B cell (primary cell): ENCODE measurements around the gene TRPV6. TPM values are rescaled to one million over a fixed set of nuclear protein-coding genes. Genes with fewer than 3 reads are reported as not detected.

Experiments used
- ATAC-seq: fragments of 200-7000 bp; cut with Tn5 transposase; one replicate; pipeline ENCODE4 v1.10.0; 2021; ENCODE audit warnings: low read depth, mild to moderate bottlenecking, moderate number of reproducible peaks, moderate library complexity
- CTCF ChIA-PET: fragments of 350-600 bp; sonication (Branson Sonifier 250); formaldehyde crosslinking; loops from one replicate; lab custom pipeline; 2021; ENCODE audit warnings: antibody characterized with exemption, inconsistent platforms; lab: Charles Lee
- POLR2A ChIA-PET: fragments of 350-600 bp; sonication (Branson Sonifier 250); formaldehyde crosslinking; loops from one replicate; lab custom pipeline; 2021; ENCODE audit warnings: antibody characterized with exemption; lab: Charles Lee
- DNase-seq: peaks from one replicate; pipeline ENCODE4 v3.0.0; 2013
- H2AFZ ChIP-seq: 2 replicates; pipeline ENCODE4 v1.6.1; 2012; ENCODE audit warnings: mild to moderate bottlenecking, low read depth, low read length; ENCODE audit not compliant: insufficient read depth, poor library complexity, severe bottlenecking
- H3K27ac ChIP-seq, 2 donors: 1 replicate in 1 of 2; 2 replicates in 1 of 2; pipeline ENCODE4 v1.5.1; 2012 to 2013; ENCODE audit warnings: low read length in 2 of 2, mild to moderate bottlenecking in 2 of 2, moderate library complexity in 1 of 2
- H3K27me3 ChIP-seq, 4 experiments: fragments of 200-600 bp in 1 of 4; sonication (generic) in 1 of 4; replicated peaks in 1 of 4; 1 replicate in 2 of 4; 2 replicates in 2 of 4; pipeline versions ENCODE4 v1.6.1 to v1.7.0; 2013 to 2016; ENCODE audit warnings: low read length in 3 of 4, mild to moderate bottlenecking in 2 of 4, mixed read lengths in 1 of 4, moderate library complexity in 1 of 4; ENCODE audit not compliant: insufficient read depth in 4 of 4, control insufficient read depth in 3 of 4; ENCODE audit errors: control extremely low read depth in 1 of 4
- H3K36me3 ChIP-seq, 2 experiments: replicated peaks in 1 of 2; 1 replicate in 1 of 2; 2 replicates in 1 of 2; pipeline versions ENCODE4 v1.6.1 to v1.7.1; 2013; ENCODE audit warnings: low read length in 1 of 2; ENCODE audit not compliant: insufficient read depth in 2 of 2, control insufficient read depth in 1 of 2; ENCODE audit errors: control extremely low read depth in 1 of 2, extremely low read depth in 1 of 2
- H3K4me1 ChIP-seq, 2 donors: fragments of 200-600 bp in 1 of 2; sonication (generic) in 1 of 2; 1 replicate in 1 of 2; 2 replicates in 1 of 2; pipeline versions ENCODE4 v1.5.1 to v1.6.1; 2013 to 2017; ENCODE audit warnings: low read length in 2 of 2; ENCODE audit not compliant: control insufficient read depth in 2 of 2, insufficient read depth in 2 of 2
- H3K4me2 ChIP-seq: replicated peaks from 2 replicates; pipeline ENCODE3; 2012; ENCODE audit warnings: mild to moderate bottlenecking, low read depth, low read length; ENCODE audit not compliant: poor library complexity, severe bottlenecking
- H3K4me3 ChIP-seq, 5 experiments: fragments of 200-600 bp in 1 of 5; sonication (generic) in 1 of 5; 1 replicate in 3 of 5; 2 replicates in 2 of 5; pipeline versions ENCODE4 v1.5.1 to v1.7.0; 2011 to 2016; ENCODE audit warnings: low read length in 4 of 5, mild to moderate bottlenecking in 4 of 5, low read depth in 2 of 5, control low read depth in 1 of 5, moderate library complexity in 1 of 5; ENCODE audit not compliant: insufficient read depth in 1 of 5; ENCODE audit errors: control extremely low read depth in 1 of 5, extremely low read depth in 1 of 5
- H3K79me2 ChIP-seq: fragments of 200-600 bp; sonication (generic); one replicate; pipeline ENCODE4 v1.6.0; 2016; ENCODE audit warnings: low read length; ENCODE audit not compliant: control insufficient read depth, insufficient read depth
- H3K9ac ChIP-seq: fragments of 200-600 bp; sonication (generic); 2 replicates; pipeline ENCODE4 v1.6.1; 2017; ENCODE audit warnings: mild to moderate bottlenecking, low read length, moderate library complexity
- H3K9me3 ChIP-seq, 3 donors: one replicate each; pipeline versions ENCODE4 v1.6.1 to v1.7.1; 2013; ENCODE audit warnings: low read length in 2 of 3; ENCODE audit not compliant: control insufficient read depth in 2 of 3, insufficient read depth in 1 of 3; ENCODE audit errors: control extremely low read depth in 1 of 3
- H4K20me1 ChIP-seq: 2 replicates; pipeline ENCODE4 v1.6.0; 2012; ENCODE audit warnings: mild to moderate bottlenecking, low read length; ENCODE audit not compliant: insufficient read depth, control insufficient read depth, poor library complexity, severe bottlenecking
- H3K27ac Mint-ChIP-seq: one replicate; pipeline ENCODE4 v1.8.0; 2021; ENCODE audit warnings: mixed read lengths
- H3K27me3 Mint-ChIP-seq: one replicate; pipeline ENCODE4 v1.8.0; 2021; ENCODE audit warnings: mixed read lengths
- H3K4me1 Mint-ChIP-seq: one replicate; pipeline ENCODE4 v1.8.0; 2021; ENCODE audit warnings: mixed read lengths
- H3K4me3 Mint-ChIP-seq: one replicate; pipeline ENCODE4 v1.8.0; 2021; ENCODE audit warnings: mixed read lengths
- H3K9me3 Mint-ChIP-seq: one replicate; pipeline ENCODE4 v1.8.0; 2022; ENCODE audit warnings: mixed read lengths; ENCODE audit not compliant: insufficient read depth
- EZH2 ChIP-seq: IDR thresholded peaks from 2 replicates; pipeline ENCODE4 v1.6.1; 2012; ENCODE audit warnings: borderline replicate concordance, low read depth, mild to moderate bottlenecking, moderate library complexity, low read length; ENCODE audit not compliant: insufficient read depth, poor library complexity, severe bottlenecking
- WGBS: methylation state at CpG from one replicate; pipeline ENCODE4 v1.1.5; 2013; ENCODE audit warnings: missing lambda C conversion rate; ENCODE audit not compliant: insufficient coverage; 5-methylcytosine and 5-hydroxymethylcytosine counted together
- intact Hi-C: fragments of 100-400 bp; cut with micrococcal nuclease; formaldehyde crosslinking; loops from one replicate; pipeline ENCODE4 v1.10.0; 2022
- polyA plus RNA-seq: library from polyadenylated mRNA; depleted of rRNA; stranded (reverse); fragments of >200 nt; gene quantifications from 2 replicates; pipeline ENCODE4 v1.2.3, GENCODE V29; 2012
- total RNA-seq, 2 donors: library from RNA; stranded (reverse); fragments of 120-200 nt in 1 of 2; gene quantifications; 1 replicate in 1 of 2; 2 replicates in 1 of 2; pipeline versions ENCODE4 v1.2.3 to v1.2.4, GENCODE V29; 2013 to 2022
- TF ChIP-seq, protein P1 (sequence below): fragments of 200-600 bp; IDR thresholded peaks from one replicate; pipeline ENCODE4 v1.8.0; 2022; ENCODE audit warnings: antibody characterized with exemption, mild to moderate bottlenecking

The TRPV6 gene
- total and polyA plus RNA-seq, 2 donors (not counting 1 experiment from before 2014, with no cell fraction given): not detected

DNA sequence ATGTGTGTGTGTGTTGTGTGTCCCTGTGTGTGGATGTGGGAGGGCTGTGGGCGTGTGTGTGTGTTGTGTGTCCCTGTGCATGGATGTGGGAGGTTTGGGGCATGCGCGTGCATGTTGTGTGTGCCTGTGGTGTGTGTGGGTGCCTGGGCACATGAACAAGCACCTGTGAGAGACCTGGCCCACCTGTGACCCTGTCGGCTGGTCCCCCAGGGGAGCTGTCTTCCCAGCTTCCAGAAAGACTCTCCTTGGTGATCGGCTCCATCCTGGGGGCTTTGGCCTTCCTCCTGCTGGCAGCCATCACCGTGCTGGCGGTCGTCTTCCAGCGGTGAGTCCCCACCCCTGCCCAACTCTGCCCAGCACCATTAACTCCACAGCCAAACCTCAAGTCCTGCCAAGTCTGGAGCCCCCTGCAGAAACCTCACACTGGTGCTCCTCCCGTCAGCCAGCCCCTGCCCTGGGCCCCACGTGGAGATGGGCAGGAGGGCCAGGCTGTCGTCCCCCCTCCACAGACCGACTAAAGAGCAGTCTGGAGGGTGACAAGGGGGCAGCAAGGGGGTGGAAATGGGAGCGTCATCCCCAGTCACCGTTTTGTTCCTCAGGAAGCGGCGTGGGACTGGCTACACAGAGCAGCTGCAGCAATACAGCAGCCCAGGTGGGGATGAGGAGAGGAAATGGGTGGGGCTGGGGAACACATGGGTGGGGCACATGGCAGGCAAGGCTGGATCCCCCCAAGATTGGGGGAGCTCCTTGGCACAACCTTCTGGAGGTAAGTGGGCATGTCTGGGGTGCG is 18.0 kb downstream of the TRPV6 start:
- Mint-ChIP-seq H3K4me1 (peaks cover 3% of the 10 kb centered on the region), H3K9me3 (no peaks in the 10 kb centered on the region), H3K27ac (no peak overlapping the region), H3K27me3 (no peaks in the 10 kb centered on the region), H3K4me3 (no peak overlapping the region)
- H3K27me3 ChIP-seq: no peaks in the 10 kb centered on the region
- TF ChIP-seq, protein P1, sequence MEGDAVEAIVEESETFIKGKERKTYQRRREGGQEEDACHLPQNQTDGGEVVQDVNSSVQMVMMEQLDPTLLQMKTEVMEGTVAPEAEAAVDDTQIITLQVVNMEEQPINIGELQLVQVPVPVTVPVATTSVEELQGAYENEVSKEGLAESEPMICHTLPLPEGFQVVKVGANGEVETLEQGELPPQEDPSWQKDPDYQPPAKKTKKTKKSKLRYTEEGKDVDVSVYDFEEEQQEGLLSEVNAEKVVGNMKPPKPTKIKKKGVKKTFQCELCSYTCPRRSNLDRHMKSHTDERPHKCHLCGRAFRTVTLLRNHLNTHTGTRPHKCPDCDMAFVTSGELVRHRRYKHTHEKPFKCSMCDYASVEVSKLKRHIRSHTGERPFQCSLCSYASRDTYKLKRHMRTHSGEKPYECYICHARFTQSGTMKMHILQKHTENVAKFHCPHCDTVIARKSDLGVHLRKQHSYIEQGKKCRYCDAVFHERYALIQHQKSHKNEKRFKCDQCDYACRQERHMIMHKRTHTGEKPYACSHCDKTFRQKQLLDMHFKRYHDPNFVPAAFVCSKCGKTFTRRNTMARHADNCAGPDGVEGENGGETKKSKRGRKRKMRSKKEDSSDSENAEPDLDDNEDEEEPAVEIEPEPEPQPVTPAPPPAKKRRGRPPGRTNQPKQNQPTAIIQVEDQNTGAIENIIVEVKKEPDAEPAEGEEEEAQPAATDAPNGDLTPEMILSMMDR: no peak
- no peak for TF ChIP-seq EZH2
- H3K4me2 ChIP-seq: no peak overlapping the region
- WGBS: 87% methylated on average over 17 of the region's 18 CpGs
- H3K27ac ChIP-seq: no peak overlapping the region
- H2AFZ ChIP-seq: no peak overlapping the region
- intact Hi-C loops: no loop called here
- ChIA-PET CTCF (interaction anchor here (0.8 to 3.4 kb wide), 6 partner anchors 9 to 264 kb away, joined by 3 to 33 read pairs (median 7); no protein-coding TSS in a partner anchor), POLR2A (no interaction called here)
- H4K20me1 ChIP-seq: no peaks in the 10 kb centered on the region
- ATAC-seq (no peak), DNase-seq (no peak)
- no peaks in the 10 kb centered on the region for H3K9me3 ChIP-seq
- H3K9ac ChIP-seq: no peak overlapping the region
- no peaks in the 10 kb centered on the region for H3K4me1 ChIP-seq
- no peaks in the 10 kb centered on the region for H3K79me2 ChIP-seq
- H3K4me3 ChIP-seq: no peak overlapping the region
- H3K36me3 ChIP-seq: peaks cover 2 to 55% of the 10 kb centered on the region in 2 experiments

DNA sequence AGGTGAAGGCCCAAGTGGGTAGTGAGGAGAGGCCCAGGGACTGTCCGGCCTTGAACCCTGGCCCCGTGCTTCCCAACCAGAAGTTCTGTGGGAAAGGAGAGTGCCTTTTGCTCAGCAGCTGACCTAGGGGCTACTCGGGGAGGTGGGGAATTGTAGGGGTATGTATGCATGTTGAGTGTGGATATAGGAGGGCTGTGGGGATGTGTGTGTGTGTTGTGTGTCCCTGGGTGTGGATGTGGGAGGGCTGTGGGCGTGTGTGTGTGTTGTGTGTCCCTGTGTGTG is 18.5 kb downstream of the TRPV6 start:
- Histone ChIP-seq H3K36me3 (peaks cover 2 to 58% of the 10 kb centered on the region in 2 experiments), H2AFZ (no peak overlapping the region), H3K9me3 (no peaks in the 10 kb centered on the region), H3K79me2 (no peaks in the 10 kb centered on the region), H3K9ac (no peak overlapping the region), H3K4me1 (no peaks in the 10 kb centered on the region), H3K27ac (no peak overlapping the region), H3K27me3 (no peaks in the 10 kb centered on the region), H4K20me1 (no peaks in the 10 kb centered on the region), H3K4me2 (no peak overlapping the region), H3K4me3 (no peak overlapping the region)
- Mint-ChIP-seq H3K9me3 (no peaks in the 10 kb centered on the region), H3K4me1 (peaks cover 3% of the 10 kb centered on the region), H3K27ac (no peak overlapping the region), H3K27me3 (no peaks in the 10 kb centered on the region), H3K4me3 (no peak overlapping the region)
- DNase-seq (no peak), ATAC-seq (no peak)
- POLR2A ChIA-PET: interaction anchor here (1.9 kb wide), 1 partner anchor 13 kb away, joined by 7 read pairs; the partner anchor contains the start of gene EPHB6
- CTCF ChIA-PET: interaction anchor here (0.8 to 3.8 kb wide), 11 partner anchors 9 to 263 kb away, joined by 3 to 33 read pairs (median 9); partner anchors contain the start of gene EPHB6
- no peak for TF ChIP-seq EZH2
- TF ChIP-seq, protein P1: no peak
- 88% methylated on average over 4 of the region's 4 CpGs for WGBS
- intact Hi-C loops: no loop called here
